ENCODE results near the gene GIGYF2. TPM values are rescaled to one million over a fixed set of nuclear protein-coding genes. Genes with fewer than 3 reads are reported as not detected.

Gene GIGYF2
- polyA plus RNA-seq, 1 of the 3 experiments (the other 2 are of a cell fraction) = 12.8 TPM

- Histone ChIP-seq H3K9me3 (no peaks in the 10 kb centered on the region), H3F3A (replicated peaks; ENCODE audit: insufficient read depth) (no peaks in the 10 kb centered on the region), H3K27me3 (ENCODE audit: insufficient read depth) (no peaks in the 10 kb centered on the region), H3K27ac (ENCODE audit: low read depth in 2 of 2, low read length in 1 of 2) (no peak overlapping the region), H3K4me1 (ENCODE audit: control insufficient read depth in 1 of 2, insufficient read depth in 2 of 2, low read depth in 1 of 2, low read length in 1 of 2) (peaks cover 0 to 6% of the 10 kb centered on the region in 2 experiments; a peak in 1 of 4 replicates), H3K4me3 (ENCODE audit: low read depth in 2 of 2, low read length in 1 of 2) (no peak overlapping the region), H2AFZ (ENCODE audit: low read depth) (no peak overlapping the region), H3K79me2 (ENCODE audit: insufficient read depth) (no peaks in the 10 kb centered on the region), H4K20me1 (ENCODE audit: insufficient read depth) (no peaks in the 10 kb centered on the region), H3K9me2 (no peaks in the 10 kb centered on the region), H3K36me3 (replicated peaks in 1 of 2; ENCODE audit: control insufficient read depth in 1 of 2, insufficient read depth in 2 of 2, low read length in 1 of 2) (no peaks in the 10 kb centered on the region), H3K9ac (no peak overlapping the region), H3K4me2 (no peak overlapping the region)
- WGBS (ENCODE audit: low lambda C conversion rate) = 95% methylated on average over 9 of the region's 13 CpGs
- peak; percentile 27 for DNase-seq
- POLR2A ChIA-PET = no interaction called here
- CTCF ChIA-PET = interaction anchor here (0.6 to 1.2 kb wide), 4 partner anchors 9 to 1072 kb away, joined by 3 to 4 read pairs (median 3); no protein-coding TSS in a partner anchor
- TF ChIP-seq RFX5 (IDR thresholded peaks at IDR 0.05; ENCODE audit: low read length) (no peak), NRF1 (IDR thresholded peaks at IDR 0.05; ENCODE audit: low read depth, low read length) (no peak), YY1 (IDR thresholded peaks at IDR 0.05; ENCODE audit: low read depth) (no peak), SIN3A (IDR thresholded peaks at IDR 0.05; ENCODE audit: borderline replicate concordance, low read depth, low read length) (no peak), USF1 (IDR thresholded peaks at IDR 0.05; ENCODE audit: borderline replicate concordance, low read depth) (no peak), FOSL2 (IDR thresholded peaks at IDR 0.05; ENCODE audit: borderline replicate concordance, low read depth) (no peak), IRF3 (IDR thresholded peaks at IDR 0.05; ENCODE audit: low read depth, low read length) (no peak), GABPA (IDR thresholded peaks at IDR 0.05; ENCODE audit: low read depth) (no peak), GATA2 (CRISPR knock-in tag; IDR thresholded peaks at IDR 0.05) (no peak), USF2 (IDR thresholded peaks at IDR 0.05; ENCODE audit: borderline replicate concordance, low read depth, low read length) (no peak), FOXM1 (IDR thresholded peaks at IDR 0.05; ENCODE audit: low read depth) (no peak), JUND (IDR thresholded peaks at IDR 0.05) (no peak), RAD21 (IDR thresholded peaks at IDR 0.05; ENCODE audit: low read length) (no peak), NFIC (IDR thresholded peaks at IDR 0.05; ENCODE audit: borderline replicate concordance) (no peak), TEAD4 (IDR thresholded peaks at IDR 0.05; ENCODE audit: borderline replicate concordance, insufficient read depth) (no peak)
- TF ChIP-seq, protein P1, sequence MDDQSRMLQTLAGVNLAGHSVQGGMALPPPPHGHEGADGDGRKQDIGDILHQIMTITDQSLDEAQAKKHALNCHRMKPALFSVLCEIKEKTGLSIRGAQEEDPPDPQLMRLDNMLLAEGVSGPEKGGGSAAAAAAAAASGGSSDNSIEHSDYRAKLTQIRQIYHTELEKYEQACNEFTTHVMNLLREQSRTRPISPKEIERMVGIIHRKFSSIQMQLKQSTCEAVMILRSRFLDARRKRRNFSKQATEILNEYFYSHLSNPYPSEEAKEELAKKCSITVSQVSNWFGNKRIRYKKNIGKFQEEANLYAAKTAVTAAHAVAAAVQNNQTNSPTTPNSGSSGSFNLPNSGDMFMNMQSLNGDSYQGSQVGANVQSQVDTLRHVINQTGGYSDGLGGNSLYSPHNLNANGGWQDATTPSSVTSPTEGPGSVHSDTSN (IDR thresholded peaks at IDR 0.05) = no peak
- TF ChIP-seq, protein P2, sequence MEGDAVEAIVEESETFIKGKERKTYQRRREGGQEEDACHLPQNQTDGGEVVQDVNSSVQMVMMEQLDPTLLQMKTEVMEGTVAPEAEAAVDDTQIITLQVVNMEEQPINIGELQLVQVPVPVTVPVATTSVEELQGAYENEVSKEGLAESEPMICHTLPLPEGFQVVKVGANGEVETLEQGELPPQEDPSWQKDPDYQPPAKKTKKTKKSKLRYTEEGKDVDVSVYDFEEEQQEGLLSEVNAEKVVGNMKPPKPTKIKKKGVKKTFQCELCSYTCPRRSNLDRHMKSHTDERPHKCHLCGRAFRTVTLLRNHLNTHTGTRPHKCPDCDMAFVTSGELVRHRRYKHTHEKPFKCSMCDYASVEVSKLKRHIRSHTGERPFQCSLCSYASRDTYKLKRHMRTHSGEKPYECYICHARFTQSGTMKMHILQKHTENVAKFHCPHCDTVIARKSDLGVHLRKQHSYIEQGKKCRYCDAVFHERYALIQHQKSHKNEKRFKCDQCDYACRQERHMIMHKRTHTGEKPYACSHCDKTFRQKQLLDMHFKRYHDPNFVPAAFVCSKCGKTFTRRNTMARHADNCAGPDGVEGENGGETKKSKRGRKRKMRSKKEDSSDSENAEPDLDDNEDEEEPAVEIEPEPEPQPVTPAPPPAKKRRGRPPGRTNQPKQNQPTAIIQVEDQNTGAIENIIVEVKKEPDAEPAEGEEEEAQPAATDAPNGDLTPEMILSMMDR (IDR thresholded peaks at IDR 0.05) = no peak
- TF ChIP-seq, protein P3, sequence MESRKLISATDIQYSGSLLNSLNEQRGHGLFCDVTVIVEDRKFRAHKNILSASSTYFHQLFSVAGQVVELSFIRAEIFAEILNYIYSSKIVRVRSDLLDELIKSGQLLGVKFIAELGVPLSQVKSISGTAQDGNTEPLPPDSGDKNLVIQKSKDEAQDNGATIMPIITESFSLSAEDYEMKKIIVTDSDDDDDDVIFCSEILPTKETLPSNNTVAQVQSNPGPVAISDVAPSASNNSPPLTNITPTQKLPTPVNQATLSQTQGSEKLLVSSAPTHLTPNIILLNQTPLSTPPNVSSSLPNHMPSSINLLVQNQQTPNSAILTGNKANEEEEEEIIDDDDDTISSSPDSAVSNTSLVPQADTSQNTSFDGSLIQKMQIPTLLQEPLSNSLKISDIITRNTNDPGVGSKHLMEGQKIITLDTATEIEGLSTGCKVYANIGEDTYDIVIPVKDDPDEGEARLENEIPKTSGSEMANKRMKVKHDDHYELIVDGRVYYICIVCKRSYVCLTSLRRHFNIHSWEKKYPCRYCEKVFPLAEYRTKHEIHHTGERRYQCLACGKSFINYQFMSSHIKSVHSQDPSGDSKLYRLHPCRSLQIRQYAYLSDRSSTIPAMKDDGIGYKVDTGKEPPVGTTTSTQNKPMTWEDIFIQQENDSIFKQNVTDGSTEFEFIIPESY (IDR thresholded peaks at IDR 0.05; ENCODE audit: borderline replicate concordance, low read depth) = no peak
These were observed 180.9 kb downstream of the GIGYF2 start for GRCh38 chr2:232877940-232878511.
